HG02943 (cell line): ENCODE data around the gene EXOC4.

Source experiments
- ATAC-seq: cut with Tn5 transposase; IDR thresholded peaks from one replicate; pipeline ENCODE4 v1.9.1; 2021; ENCODE audit warnings: mild to moderate bottlenecking, low read depth, moderate library complexity; ENCODE audit not compliant: unreplicated experiment

EXOC4 gene

DNA sequence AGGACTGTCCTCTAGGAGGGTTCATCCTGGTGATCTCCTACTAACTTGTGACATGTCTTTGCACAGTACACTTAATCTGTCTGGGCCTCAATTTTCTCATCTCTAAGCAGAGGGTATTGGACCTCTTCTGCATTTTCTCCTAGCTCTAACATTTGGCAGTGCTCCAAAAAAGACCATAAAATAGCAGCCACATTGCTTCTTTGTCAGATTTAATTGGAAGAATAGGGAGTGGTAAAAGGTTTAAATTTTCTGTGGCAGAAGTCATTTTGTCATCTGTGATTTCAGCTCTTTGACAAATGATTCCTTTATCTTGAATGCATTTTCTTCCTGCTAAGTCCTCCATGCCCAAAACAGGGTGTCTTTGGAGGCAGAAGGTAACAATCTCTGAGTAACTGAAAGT lies 584.3 kb downstream of the EXOC4 start:
- no peak for ATAC-seq

DNA sequence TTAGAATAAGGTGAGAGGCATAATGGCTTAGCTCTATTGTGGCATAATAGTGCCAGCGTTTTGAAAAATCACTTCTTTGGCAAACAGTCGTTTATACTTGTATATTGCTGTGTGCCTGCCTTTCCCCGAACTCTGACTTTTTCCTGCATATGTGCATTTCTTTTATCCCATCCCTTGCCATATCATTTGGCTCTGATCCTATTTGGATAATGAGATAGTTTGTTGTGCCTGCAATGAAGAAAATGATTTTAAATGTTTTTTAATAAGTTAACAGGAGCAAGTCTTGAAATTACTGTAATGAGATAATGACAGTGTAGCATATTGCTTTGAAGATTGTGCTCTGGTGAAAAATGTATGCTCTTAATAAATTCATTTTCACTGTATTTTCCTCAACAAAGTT lies 586.2 kb downstream of the EXOC4 start:
- no peak for ATAC-seq

DNA sequence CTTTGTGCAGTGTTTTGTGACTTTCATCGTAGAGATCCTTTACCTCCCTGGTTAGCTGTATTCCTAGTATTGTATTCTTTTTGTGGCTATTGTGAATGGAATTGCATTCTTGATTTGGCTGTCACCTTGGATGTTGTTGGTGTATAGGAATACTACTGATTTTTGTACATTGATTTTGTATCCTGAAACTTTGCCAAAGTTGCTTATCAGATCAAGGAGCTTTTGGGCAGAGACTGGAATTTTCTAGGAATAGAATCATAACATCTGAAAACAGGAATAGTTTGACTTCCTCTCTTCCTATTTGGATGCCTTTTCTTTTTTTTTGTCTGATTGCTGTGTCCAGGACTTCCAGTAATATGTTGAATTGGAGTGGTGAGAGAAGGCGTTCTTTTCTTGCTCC lies 590.5 kb downstream of the EXOC4 start:
- no peak for ATAC-seq

DNA sequence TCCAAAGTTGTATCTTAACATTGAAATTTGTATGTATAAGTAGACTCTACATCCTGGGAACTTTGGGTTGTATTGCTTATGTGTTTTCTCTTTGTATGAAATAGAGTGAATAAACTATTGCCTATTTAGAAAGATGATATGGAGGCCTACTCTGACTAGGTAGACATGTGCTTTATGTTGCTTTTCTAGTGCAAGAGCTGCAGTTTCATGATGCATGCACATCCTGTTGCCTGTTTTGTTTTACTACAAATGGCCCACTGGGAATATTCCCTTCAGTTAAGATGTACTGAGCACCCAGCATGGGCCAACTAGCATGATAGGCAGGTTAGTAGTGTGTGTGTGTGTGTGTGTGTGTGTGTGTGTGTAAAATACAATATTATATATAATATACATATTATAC lies 592.1 kb downstream of the EXOC4 start:
- ATAC-seq, result no peak

DNA sequence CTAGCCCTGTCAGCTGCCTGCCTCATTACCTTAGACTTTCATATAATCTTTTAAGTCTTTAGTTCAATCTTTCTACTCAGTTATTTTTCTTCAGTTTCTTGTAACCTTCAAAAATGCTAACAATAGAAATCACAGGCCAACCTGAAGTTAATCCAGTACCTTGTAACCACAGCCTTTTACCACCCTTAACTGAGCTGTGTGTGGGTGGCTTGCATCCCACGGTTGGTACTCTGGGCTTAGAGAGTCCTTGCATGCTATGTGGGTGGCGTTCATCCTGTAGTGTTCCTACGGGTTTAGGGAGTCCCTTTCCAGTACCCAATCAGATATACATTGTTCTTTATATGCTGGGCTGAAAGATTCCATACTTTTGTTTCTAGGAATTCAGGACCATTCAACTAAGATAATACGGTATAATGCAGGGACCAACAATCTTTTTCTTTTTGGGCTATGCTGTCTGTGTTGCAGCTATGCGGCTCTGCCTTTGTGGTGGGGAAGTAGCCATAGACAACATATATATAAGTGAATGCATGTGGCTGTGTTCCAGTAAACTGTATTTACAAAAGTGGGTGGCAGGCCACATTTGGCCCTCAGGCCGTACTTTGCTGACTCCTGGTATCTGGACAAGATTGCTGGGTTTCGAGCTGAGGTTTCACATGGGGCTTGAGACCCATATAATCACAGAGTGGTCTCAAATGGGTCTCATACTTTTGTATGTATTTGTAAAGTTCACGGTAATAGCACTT lies 593.5 kb downstream of the EXOC4 start:
- no peak for ATAC-seq

DNA sequence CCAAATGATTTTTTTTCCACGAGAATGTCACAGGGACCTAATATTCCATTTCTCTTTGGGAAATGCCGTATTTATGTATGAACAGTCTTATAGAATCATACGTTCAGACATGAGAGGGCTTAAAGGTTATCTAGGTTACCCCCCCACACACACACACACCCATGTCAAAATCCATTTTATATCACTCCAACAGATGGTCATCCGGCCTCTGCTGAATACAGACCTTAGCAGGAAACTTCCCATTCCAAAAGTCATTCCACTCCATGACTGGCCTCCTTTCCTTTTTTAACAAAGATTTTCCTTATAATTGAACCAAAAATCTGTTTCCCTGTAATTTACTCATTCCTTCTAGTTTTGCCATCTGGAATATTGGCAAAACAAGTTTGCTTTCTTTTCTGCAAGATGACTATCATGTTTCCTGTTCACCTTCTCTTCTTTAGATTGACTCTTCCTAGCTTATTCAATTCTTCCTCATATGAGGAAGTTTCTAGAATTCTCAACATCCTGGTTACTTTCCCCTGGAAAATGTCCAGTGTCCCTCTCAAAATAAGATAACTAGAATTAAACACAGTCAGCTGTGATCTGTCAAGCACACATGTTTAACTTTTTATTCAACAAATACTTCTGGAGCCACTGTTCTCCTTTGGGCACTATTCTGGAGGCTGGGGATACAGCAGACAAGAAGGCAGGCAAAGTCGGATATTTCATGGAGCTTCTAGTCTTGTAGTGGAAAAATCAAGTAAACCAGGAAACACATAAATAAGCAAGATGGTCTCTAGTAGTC lies 597.8 kb downstream of the EXOC4 start:
- ATAC-seq, result no peak

DNA sequence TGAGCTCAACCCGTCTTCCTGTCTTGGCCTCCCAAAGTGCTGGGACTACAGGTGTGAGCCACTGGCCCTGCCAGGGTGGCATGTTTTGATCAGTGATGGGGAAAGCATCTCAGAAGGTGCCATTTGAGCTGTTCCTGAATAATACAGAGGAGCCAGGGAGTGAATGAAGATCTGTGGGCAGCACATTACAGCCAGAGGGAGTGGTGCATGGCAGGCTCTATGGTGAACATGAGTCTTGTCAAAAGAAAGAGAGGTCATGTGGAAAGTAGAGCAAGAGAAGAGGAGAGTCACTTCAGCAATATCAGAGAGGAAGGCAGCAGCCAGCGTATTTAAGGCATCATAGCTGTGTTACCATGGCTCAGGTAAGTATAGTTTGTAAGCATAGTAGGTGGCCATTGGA lies 598.5 kb downstream of the EXOC4 start:
- ATAC-seq, result no peak

DNA sequence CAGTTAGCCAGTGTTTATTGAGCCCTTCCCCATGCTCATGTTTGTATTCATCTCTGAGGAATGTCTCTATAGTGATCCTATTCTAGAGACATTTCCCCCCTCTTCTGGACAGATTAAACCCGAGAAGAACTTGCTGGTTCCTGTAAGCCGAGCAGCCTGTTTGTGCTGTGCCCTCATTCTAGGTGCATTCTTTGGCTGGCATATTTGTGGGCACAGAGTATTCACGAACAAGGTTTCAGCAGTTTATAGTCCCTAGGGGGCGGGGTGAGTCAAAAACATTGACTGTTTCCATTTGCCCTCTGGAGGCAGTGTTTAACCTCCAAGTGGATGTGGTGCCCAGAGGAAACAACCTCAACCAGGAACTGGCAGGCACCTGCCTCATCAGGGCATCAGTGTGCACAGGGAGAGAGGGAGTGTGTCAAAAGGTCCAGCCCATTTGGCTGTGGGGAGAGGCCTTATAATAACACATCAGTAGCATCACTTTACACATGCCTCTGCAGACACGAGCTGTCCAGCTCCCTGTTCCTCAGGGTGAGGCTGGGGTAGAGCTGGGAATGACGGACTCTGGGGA lies 600.9 kb downstream of the EXOC4 start:
- no peak for ATAC-seq

DNA sequence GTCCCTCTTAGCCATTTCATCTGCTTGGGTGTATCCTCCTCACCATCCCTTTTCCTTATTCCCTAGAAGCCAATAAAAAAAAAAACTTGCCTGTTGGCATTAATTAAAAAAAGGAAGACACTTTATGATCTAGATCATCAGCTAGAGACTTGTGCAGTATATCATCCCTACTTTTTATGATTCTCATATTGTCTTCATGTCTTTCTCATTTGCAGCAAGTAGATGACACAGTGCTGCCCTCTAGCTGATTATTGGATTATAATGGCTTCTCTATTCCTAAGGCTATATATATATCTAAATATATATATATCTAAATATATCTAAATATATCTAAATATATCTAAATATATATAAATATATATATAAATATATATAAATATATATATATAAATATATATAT lies 601.9 kb downstream of the EXOC4 start:
- ATAC-seq, result no peak

DNA sequence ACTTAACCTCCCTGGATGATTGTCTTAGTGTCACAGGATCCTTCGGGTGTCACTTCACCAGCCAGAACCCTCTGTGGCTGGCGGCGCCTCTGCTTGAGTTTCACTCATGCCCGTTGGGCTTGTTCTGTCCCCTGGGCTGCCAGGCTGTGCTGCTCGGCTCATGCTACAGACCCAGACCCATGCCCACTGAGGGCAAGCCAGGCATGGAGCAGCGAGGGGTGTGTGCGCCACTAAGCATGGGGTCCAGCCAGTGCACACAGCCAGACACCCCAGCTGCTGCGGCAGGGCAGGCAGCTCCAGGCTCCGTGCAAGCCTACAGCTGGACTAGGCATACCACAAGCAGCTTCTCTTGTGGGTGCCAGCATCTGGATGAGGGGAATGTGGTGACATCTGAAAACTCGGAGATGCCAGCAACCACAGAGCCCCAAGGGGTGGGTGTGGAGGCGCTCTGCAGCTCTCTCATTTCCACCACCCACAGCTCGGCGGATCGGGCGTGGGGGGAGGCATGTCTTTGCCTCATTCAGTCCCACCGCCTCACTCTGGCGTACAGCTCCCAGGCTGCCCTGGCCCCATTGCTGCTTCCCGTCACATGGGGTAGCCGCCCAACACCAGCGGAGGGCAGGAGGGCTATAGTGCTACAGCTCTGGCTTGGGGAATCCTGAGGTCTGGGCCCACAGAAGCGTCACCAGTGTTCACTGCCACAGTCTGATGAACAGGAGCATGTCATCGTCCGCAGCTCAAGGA lies 604.7 kb downstream of the EXOC4 start:
- no peak for ATAC-seq

DNA sequence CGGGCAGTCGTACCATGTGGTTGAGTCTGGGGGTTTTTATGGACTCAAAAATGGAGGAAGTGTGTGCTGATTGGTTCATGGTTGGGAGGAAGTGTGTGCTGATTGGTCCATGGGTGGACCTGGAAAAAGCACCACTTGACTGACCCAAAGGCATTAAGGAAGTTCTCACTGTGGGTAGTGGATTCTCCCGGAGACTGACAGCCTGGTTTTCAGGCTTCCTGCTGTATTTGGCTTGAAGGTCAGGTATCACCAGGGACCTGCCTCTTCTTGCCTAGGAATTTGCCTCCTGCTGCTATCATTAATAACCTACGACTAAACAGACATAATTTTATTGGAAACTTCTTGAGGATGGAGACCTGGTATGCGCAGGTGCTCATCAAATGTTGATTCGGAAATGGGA lies 605.4 kb downstream of the EXOC4 start:
- ATAC-seq, result no peak

DNA sequence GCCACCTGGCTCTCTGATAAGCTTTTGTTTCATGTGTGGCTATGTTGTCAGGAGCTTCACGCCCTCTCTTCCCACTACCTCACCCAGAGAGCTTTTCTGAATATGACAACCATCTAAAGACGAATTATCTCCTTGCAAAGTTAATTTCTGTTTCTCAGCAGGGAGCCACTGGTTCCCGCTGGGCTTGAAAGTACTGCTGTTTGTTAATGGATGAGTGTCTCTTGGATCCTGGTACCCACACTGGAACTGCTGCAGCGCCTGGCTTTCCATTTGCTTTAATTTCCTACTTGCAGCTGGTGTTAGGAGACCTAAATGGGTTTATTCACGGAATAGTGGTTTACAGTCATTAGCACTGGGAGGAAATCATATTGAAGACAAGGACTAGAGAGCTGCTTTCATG lies 606.4 kb downstream of the EXOC4 start:
- ATAC-seq, result no peak

DNA sequence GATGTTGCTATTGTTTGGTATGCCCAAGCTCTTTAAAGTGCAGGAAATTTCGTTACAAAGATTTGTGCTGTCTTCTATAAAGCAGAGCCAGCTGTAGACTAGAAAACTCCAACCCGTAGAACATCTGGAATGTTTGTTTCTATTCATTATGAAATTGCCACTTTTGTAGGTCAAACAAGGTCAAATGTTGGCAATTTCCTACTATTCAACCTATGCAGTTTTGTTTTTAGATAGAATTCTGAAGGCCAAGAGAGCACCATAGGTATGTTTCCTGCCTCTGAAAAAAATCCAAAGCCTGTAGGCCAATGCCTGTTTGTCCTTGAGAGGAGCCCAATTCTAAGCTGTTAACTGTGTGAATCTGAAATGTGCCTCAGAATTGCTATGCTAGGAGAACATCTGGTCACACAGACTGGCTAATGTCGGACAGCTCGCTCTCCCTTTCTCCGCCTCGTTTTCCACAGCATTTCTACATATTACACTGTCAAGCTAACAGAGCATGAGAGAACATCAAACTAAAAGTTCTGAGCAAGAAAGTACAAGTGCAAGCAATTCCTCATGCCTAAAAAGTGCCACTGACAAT lies 607.1 kb downstream of the EXOC4 start:
- ATAC-seq, result no peak

DNA sequence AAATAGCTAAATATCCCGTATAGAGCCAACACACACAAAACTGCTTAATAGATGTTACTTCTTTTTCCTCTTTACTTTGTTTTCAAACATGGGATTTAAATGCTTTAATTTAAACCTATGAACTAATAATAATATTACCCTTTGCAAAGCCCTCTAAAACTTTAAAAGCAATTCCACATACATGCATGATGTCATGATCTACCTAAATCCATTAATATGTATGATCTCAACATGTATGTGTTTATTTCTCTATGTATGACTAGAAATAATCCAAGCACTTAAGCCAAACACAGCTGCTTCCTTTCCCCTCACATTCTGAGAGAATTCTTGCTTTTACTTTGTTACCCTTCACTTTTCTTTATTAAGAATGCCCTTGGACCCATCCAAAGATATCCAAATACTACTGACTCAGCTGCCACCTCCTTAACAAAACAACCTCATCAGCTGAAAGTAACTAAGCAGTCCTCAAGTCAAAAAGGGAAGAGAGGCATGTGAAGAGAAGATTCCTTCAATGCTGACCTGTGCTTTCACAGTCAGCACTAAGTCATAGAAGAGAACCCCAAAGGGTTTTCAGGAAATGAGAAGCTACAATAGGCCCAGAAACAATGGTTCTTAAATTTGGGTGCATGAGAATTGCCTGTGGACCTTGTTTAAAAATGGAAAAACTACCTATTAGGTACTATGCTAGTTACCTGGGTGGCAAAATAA lies 607.9 kb downstream of the EXOC4 start:
- ATAC-seq, result no peak

DNA sequence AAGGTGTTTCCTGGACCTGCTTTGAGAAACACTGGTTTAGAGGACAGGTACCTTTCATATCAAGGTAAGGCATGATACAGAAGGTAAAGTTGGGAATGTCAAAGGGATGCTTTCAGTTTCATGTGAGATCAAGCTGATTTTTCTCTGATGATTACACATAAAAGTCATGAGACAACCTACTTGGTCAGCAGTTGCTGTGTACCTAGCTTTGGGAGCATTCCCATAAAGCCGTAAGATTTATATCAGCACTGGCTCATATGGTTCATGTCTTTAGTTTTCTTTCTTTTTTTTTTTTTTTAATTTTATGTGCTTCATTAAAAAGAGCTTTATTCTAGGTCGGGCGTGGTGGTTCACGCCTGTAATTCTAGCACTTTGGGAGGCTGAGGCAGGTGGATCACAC lies 609.0 kb downstream of the EXOC4 start:
- ATAC-seq, result no peak

DNA sequence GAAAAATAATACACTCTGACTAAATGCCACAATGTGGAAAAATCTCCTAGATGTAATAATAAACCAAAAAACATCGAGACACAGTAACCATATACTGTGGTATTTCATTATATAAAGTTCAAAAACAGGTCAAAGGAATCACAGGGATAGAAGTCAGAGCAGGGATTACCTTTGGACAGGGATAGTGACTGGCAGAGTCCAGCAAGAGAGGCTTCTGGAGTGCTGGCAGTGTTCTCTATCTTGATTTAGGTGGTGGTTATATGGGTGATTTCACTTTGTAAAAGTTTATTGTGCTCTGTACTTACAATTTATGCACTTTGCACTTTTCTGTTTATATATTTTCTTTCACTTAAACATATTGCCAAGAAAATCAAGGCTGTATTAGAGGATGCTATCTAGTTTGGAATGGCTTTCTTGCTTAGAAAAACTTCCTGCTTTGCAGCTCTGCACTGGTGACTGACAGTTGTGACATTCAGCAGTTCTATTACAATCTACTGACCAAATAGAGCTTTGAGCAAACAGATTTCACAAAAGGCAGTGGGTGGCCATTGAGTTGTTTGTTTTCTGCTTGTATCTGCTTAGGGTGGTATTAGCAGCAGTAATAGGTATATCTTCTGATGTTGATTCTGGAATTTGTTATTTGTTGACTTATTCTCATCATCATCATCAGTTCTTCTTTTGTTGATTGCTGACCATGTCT lies 610.6 kb downstream of the EXOC4 start:
- no peak for ATAC-seq

DNA sequence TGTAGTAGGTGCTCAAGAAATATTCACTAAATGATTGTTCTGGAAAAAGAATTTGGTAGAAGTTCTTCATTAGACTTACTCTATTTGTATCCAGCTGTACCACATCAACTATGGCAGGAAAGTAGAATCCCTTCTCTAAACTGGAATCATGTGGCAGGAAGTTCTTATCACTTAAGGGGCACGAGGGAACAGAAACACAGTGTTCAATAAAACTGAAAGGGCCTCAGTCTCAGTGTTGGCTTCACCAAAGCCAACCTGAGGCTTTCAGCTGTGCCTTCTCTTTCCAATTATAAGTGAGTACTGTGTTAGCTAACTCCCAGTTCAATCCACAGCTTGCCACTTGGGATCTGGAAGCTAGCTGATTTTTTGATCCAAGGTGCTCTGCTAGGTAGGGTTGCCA lies 616.7 kb downstream of the EXOC4 start:
- ATAC-seq, result no peak

DNA sequence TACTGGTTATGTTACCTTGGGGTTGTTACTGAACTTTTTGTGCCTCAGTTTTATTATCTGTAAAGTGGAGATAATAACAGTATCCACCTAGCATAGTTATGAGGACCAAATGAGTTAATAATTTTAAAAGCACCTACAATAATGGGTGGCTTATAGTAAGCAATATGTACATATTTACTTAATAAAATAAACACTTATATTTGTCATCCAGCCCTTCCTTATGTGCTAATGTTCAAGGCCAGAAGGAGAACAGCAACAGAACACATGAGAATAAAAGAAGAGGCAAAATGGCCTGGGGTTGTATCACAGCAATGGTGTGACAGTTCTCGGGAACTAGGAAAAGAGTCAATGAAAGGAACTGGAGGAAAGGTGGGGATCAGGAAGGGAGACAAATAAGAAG lies 618.9 kb downstream of the EXOC4 start:
- ATAC-seq, result no peak

DNA sequence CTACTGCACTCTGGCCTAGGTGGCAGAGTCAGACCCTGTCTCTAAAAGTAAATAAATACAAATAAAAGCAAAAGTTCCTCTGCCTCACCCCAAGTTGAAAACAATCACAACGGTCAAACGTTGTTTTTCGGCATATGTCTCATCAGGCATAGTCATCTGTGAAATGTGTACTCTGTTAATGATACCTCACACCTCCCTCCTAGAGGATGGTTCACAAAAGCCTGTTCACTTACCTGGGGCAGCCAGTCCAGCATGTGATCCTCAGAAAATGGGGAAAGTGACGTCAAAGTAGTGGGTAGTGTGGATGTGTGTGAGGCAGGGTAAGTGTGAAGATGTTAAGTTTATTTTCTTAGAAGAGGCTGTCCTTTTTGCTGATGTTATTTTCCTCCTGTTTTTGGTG lies 620.3 kb downstream of the EXOC4 start:
- ATAC-seq, result no peak

DNA sequence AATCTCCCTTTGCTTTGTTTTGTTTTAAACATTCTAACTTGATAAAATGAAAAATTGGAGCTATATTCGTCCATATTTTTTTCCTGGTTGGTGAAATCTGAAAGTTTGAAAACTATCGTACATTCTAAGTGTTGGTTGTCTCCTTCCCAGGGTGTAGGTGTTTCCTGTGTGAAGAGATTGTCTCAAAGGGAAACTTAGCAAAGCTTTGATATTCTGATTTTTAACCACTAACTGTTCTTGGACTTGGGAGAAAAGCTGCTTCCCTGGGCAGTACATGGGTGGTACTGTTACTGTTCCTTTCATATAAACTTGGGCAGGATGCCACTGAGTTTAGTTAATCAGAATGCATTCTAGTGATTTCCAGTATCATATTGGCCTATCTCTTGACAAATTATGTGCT lies 620.8 kb downstream of the EXOC4 start:
- no peak for ATAC-seq
